Measurements from ENCODE around the gene MRM3. TPM values are rescaled to one million over a fixed set of nuclear protein-coding genes. Genes with fewer than 3 reads are reported as not detected.
"Not testable (repeated sequence)": the region's sequence is repeated elsewhere in the genome, so short reads cannot be mapped to it uniquely, and the experiment has no call there.

The MRM3 gene
- total RNA-seq, 1 donor from 2014 or later = 16.8 TPM

DNA sequence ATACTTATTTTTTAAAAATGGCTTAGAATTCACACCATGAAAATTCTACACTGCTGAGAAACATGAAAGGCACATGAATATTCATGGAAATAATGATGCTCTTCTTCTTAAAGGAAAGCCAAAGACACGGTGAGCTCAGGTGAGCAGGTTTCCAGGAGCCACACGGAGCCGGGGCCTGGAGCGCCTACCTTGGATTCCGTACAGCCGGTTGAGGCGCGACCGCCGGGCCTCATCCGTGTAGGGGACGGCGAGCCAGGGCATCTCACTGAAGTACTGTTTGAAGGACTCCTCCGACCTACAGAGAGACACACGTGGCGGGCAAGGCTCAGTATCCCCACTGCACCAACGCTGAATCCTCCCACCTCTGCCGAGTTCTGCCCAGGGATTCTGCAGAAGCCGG, 37.1 kb downstream of the MRM3 start:
- intact Hi-C loops (cut with micrococcal nuclease) = no loop called here

DNA sequence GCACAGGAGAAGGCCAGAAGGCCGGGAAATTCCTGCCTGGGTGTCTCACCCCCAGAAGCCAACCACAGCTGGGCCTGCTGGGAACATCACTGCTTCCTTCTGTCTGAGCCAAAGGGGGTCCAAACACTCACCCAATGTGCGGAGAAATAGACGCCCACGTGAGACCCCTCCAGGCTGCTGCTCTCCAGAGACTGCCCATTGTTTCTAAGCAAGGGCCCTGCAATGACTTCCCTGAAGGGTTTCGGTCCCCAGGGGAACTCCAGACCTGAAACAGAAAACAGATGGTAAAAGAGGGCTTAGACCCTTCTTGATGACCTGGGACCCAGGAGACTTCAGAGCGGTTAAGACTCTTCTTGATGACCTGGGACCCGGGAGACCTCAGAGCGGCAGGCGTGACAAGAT, 41.3 kb downstream of the MRM3 start:
- intact Hi-C loops (cut with micrococcal nuclease) = no loop called here

DNA sequence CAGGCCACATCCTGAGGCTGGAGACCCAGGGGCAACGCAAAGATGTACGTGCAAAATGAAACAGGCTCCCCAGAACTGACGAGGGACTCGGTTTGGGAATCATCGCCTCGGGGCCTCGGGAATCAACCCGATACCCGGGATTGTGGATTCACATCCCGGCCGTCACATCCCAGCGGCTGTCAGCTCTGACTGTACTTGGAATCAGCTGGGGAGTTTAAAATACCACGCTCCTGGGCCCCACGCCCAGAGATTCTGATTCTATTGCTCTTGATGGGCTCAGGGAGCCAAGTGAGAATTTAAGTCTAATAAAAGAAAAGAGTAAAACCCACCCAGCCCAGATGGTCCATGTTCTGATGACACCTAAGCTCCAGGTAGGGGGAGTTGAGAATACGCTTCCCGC, 42.2 kb downstream of the MRM3 start:
- intact Hi-C loops (cut with micrococcal nuclease) = no loop called here

DNA sequence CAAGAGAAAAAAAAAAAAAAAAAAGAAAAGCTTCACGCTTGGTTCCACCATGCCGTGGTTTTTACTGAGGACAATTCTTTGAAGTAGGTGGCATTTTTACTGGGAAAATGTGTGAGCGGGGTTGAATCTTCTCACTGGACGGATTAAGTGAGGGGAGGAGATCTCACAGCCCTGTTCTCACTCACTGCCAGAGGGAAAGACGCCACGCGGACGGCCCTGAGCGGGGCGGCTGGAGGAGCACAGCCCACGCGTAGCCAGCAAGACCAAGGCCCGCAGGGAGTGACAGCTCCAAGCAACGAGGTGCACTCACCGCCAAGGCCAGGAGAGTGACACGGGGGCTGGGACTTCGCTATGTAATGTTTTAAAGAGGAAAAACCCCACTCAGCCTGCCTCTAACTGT, 43.1 kb downstream of the MRM3 start:
- intact Hi-C loops (cut with micrococcal nuclease) = no loop called here

DNA sequence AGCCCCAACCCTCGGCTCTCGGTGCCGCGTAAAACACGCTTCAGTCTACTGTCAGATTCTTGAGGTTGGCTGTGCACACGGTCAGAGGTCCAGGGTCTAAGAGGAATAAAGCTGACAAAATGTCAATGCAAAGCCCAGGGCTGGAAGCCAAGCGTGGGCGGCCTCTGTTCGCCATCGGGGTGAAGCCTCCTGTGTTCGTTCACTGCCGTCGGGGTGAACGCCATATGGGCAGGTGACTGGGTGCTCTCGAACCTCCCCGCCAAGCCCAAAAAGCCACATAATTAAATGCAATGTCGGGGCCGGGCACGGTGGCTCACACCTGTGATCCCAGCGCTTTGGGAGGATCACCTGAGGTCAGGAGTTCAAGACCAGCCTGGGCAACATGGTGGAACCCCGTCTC, 44.6 kb downstream of the MRM3 start:
- intact Hi-C loops (cut with micrococcal nuclease) = no loop called here

DNA sequence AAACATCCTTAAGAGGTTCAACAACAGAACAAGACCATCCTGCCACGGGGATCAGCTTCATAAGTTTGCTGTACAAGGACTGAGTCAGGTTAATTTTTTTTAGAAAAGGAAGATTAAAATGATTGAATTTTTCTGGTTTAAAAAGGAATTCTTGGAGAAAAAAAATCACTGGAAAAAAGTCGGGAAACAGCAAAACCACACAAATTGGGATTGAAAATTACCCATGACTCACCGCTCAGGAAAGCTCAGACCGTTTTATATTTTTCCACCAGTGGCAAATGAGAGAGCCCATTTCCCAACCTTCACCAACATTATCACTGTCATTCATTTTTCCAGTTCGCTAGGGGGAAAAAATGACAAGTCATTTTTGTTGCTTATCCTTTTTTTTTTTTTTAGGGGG, 46.6 kb downstream of the MRM3 start:
- intact Hi-C loops (cut with micrococcal nuclease) = no loop called here

DNA sequence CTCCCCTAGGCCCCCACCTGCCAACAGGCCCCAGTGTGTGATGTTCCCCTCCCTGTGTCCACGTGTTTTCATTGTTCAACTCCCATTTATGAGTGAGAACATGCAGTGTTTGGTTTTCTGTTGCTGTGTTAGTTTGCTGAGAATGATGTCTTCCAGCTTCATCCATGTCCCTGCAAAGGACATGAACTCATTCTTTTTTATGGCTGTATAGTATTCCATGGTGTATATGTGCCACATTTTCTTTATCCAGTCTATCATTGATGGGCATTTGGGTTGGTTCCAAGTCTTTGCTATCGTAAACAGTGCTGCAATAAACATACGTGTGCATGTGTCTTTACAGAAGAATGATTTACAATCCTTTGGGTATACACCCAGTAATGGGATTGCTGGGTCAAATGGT, 47.5 kb downstream of the MRM3 start:
- intact Hi-C loops (cut with micrococcal nuclease) = not testable (repeated sequence)

DNA sequence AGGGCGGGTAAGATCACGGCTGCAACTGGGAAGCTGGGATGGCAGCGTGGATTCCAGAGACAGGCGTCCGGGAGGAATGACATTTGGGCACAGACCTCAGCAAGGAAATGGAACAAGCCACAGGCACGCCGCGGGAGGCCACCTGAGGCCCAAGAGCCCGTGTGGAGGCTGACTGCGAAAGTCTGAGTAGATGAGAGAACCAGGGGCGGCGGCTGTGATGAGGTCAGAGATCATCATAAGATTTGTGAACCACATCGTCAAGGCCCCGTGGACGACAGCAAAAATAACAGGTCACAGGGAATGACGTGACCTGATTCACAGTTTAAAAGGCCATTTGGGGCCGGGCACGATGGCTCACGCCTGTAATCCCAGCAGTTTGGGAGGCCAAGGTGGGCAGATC, 48.2 kb downstream of the MRM3 start:
- intact Hi-C loops (cut with micrococcal nuclease) = no loop called here

DNA sequence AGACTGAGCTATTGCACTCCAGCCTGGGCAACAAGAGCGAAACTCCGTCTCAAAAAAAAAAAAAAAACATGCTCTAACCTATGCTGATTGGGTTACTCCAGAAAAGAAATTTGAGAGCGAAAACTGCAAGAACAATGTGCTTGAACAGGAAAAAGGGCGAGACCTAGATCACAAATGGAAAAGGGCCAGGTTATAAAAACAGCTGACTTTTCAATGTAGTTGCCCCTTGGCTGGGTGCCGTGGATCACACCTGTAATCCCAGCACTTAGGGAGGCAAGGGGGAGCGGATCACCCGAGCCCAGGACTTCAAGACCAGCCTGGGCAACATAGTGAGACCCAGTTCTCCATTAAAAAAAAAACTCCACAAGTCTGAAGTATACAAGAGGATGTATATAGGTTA, 48.8 kb downstream of the MRM3 start:
- intact Hi-C loops (cut with micrococcal nuclease) = no loop called here

DNA sequence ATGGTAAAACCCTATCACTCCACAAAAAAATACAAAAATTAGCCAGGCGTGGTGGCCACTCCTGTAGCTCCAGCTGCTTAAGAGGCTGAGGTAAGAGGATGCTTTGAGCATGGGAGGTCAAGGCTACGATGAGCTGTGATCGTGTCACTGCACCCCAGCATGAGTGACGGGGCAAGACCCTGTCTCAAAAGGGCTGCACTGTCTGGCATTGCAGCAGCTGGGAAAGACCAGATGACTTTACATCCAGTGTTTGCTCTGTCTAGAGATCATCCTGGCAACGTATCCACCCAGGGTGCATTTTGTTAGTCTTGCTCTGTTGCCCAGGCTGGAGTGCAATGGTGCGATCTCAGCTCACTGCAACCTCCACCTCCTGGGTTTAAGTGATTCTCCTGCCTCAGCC, 52.0 kb downstream of the MRM3 start:
- intact Hi-C loops (cut with micrococcal nuclease) = no loop called here

DNA sequence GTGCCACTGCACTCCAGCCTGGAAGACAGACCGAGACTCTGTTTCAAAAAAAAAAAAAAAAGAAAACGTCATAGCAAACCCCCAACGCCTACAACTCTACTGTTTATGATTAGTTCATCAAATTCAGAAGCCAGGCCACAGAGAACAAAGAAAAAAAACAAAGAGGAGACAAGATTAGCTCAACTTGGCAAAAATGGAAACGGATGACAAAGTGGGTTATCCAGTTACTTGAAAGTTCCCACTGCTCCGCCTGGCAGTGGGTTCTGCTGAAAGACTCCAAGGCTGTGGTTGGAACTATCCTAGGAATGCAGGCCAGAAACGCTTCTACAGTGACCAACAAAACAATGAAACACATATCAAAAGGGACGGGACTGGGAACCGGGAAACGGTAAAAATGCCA, 53.1 kb downstream of the MRM3 start:
- intact Hi-C loops (cut with micrococcal nuclease) = no loop called here

DNA sequence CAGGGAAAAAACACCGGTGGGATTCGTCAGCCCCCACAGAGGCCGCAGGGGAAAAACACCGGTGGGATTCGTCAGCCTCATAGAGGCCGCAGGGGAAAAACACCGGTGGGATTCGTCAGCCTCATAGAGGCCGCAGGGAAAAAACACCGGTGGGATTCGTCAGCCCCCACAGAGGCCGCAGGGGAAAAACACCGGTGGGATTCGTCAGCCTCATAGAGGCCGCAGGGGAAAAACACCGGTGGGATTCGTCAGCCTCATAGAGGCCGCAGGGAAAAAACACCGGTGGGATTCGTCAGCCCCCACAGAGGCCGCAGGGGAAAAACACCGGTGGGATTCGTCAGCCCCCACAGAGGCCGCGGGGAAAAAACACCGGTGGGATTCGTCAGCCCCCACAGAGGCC, 53.6 kb downstream of the MRM3 start:
- intact Hi-C loops (cut with micrococcal nuclease) = not testable (repeated sequence)

DNA sequence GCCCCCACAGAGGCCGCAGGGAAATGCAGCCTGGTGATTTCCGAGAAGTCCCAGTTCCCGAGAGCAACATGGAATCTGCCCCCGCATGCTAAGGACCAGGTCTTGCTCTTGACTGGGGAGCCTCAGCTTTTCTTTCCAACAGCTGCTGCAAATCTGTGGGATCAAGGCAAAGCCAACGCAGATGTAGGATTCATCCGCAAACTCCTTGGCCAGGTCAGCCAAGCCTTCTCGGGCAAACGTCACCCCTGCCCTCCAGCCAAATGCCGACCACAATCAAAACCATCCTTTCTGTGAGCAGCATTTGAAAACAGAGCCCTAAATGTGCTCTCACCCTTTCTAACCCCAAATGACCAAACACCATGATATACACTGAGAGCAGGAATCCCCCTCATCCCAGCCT, 54.0 kb downstream of the MRM3 start:
- intact Hi-C loops (cut with micrococcal nuclease) = no loop called here

DNA sequence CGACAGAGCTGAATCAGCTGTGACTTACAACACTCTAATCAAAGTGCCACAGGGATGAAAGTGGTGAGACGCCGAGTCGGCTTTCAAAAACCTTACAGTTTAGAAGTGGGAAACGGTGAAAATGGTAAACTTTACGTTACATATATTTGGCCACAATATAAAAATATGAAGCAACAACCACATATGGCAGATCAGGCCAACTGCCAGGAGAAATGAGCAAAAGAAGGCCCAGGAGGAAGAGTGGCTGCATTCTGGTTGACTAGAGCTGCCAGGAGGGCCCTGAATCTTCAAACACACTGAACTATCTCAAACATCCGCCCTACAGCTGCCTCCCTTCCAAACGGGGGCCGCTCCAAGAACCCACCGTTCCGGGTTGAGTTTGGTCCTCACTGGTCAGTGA, 56.3 kb downstream of the MRM3 start:
- intact Hi-C loops (cut with micrococcal nuclease) = no loop called here

DNA sequence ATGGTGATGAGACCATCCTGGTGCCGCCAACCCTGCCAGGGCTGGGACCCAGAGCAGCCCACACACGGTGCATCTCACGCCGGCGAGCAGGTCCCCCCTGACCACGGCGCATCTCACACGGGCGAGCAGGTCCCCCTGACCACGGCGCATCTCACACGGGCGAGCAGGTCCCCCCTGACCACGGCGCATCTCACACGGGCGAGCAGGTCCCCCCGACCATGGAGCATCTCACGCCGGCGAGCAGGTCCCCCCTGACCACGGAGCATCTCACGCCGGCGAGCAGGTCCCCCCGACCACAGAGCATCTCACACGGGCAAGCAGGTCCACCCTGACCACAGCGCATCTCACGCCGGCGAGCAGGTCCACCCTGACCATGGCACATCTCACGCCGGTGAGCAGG, 59.2 kb downstream of the MRM3 start:
- intact Hi-C loops (cut with micrococcal nuclease) = no loop called here

Other genes starting within 250 kb of the MRM3 start
- 69.5 and 71.4 TPM in 2 replicates for gene VPS53, start 67.5 kb upstream of the MRM3 start, total RNA-seq
- gene TLCD3A, start 49.8 kb upstream of the MRM3 start, total RNA-seq = 12.9 and 13.7 TPM in 2 replicates
- 38.0 and 42.4 TPM in 2 replicates for gene GEMIN4, start 30.1 kb upstream of the MRM3 start, total RNA-seq
- gene GLOD4, start 73 bp upstream of the MRM3 start, total RNA-seq = 59.3 and 60.5 TPM in 2 replicates
- 0.52 and 1.0 TPM in 2 replicates for gene NXN, start 197.4 kb downstream of the MRM3 start, total RNA-seq
- gene TIMM22, start 214.8 kb downstream of the MRM3 start, total RNA-seq = 10.9 and 11.4 TPM in 2 replicates